ENCODE measurements around the gene TMEM120A.
"Not testable (repeated sequence)": the region's sequence is repeated elsewhere in the genome, so short reads cannot be mapped to it uniquely, and the experiment has no call there.

DNA sequence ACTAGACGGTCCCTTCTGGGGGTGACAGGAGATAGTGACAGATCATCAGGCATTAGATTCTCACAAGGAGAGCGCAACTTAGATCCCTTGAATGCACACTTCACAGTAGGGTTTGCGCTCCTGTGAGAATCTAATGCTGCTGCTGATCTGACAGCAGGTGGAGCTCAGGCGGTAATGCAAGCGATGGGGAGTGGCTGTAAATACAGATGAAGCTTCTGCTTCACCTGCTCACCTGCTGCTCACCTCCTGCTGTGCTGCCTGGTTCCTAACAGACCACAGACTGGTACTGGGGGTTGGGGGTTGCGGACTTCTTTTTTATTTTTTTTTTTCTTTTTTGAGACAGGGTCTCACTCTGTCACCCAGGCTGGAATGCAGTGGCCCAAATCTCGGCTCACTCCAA, 35.3 kb upstream of the TMEM120A start:
- TF ChIP-seq, protein P1, sequence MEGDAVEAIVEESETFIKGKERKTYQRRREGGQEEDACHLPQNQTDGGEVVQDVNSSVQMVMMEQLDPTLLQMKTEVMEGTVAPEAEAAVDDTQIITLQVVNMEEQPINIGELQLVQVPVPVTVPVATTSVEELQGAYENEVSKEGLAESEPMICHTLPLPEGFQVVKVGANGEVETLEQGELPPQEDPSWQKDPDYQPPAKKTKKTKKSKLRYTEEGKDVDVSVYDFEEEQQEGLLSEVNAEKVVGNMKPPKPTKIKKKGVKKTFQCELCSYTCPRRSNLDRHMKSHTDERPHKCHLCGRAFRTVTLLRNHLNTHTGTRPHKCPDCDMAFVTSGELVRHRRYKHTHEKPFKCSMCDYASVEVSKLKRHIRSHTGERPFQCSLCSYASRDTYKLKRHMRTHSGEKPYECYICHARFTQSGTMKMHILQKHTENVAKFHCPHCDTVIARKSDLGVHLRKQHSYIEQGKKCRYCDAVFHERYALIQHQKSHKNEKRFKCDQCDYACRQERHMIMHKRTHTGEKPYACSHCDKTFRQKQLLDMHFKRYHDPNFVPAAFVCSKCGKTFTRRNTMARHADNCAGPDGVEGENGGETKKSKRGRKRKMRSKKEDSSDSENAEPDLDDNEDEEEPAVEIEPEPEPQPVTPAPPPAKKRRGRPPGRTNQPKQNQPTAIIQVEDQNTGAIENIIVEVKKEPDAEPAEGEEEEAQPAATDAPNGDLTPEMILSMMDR (conservative IDR thresholded peaks at IDR 0.05; ENCODE audit: low read depth, low read length), result peak; percentile 32; the same call in 1 of the 2 replicates
- TF ChIP-seq EZH2 (IDR thresholded peaks at IDR 0.05; ENCODE audit: low read length, unreplicated experiment), result not testable (repeated sequence)

Measured in PC-3 (cell line).